HL-60 (cell line): Measurements from ENCODE around the gene TEAD4.

ENCODE experiments used
- DNase-seq, 2 experiments: peaks; one replicate each; pipeline ENCODE4 v3.0.0-alpha.2; 2010 to 2020; ENCODE audit warnings: low read depth in 1 of 2, low spot score in 1 of 2
- H3K27ac ChIP-seq: fragments of 250-450 bp; sonication (Bioruptor Pico); replicated peaks from 2 replicates; pipeline ENCODE4 v1.5.1; 2020; ENCODE audit warnings: mild to moderate bottlenecking, moderate library complexity
- H3K27me3 ChIP-seq: fragments of 250-450 bp; sonication (Bioruptor Pico); 2 replicates; pipeline ENCODE4 v1.5.1; 2021; ENCODE audit warnings: mild to moderate bottlenecking, moderate library complexity; ENCODE audit not compliant: insufficient read depth, poor library complexity, severe bottlenecking
- H3K4me3 ChIP-seq: replicated peaks from 2 replicates; pipeline ENCODE4 v1.5.1; 2011; ENCODE audit warnings: mild to moderate bottlenecking, control low read depth, low read length; ENCODE audit not compliant: insufficient read depth
- GABPA ChIP-seq: IDR thresholded peaks from 2 replicates; pipeline ENCODE4 v1.6.1; 2012; ENCODE audit warnings: low read depth
- POLR2AphosphoS5 ChIP-seq: IDR thresholded peaks from 2 replicates; pipeline ENCODE4 v1.6.1; 2012; ENCODE audit warnings: low read depth
- REST ChIP-seq: IDR thresholded peaks from 2 replicates; pipeline ENCODE4 v1.6.1; 2012; ENCODE audit warnings: low read depth; ENCODE audit not compliant: insufficient replicate concordance
- SPI1 ChIP-seq: IDR thresholded peaks from 2 replicates; pipeline ENCODE4 v1.6.1; 2012; ENCODE audit warnings: low read depth, mild to moderate bottlenecking, borderline replicate concordance
- TF ChIP-seq, protein P1 (sequence below): IDR thresholded peaks from one replicate; pipeline ENCODE4 v1.5.1; 2011; ENCODE audit warnings: low read length, control low read depth, inconsistent platforms; ENCODE audit not compliant: insufficient read depth

The TEAD4 gene

GRCh38 chr12:3046441-3047200, 87.4 kb downstream of the TEAD4 start:
- TF ChIP-seq, protein P1, sequence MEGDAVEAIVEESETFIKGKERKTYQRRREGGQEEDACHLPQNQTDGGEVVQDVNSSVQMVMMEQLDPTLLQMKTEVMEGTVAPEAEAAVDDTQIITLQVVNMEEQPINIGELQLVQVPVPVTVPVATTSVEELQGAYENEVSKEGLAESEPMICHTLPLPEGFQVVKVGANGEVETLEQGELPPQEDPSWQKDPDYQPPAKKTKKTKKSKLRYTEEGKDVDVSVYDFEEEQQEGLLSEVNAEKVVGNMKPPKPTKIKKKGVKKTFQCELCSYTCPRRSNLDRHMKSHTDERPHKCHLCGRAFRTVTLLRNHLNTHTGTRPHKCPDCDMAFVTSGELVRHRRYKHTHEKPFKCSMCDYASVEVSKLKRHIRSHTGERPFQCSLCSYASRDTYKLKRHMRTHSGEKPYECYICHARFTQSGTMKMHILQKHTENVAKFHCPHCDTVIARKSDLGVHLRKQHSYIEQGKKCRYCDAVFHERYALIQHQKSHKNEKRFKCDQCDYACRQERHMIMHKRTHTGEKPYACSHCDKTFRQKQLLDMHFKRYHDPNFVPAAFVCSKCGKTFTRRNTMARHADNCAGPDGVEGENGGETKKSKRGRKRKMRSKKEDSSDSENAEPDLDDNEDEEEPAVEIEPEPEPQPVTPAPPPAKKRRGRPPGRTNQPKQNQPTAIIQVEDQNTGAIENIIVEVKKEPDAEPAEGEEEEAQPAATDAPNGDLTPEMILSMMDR: no peak
- TF ChIP-seq GABPA: no peak
- H3K27ac ChIP-seq: no peak overlapping the region
- H3K4me3 ChIP-seq: no peak overlapping the region
- DNase-seq: no peak
- no peaks in the 10 kb centered on the region for H3K27me3 ChIP-seq

GRCh38 chr12:3047961-3048360, 88.8 kb downstream of the TEAD4 start:
- TF ChIP-seq GABPA (no peak), POLR2AphosphoS5 (no peak), REST (no peak), SPI1 (no peak)
- TF ChIP-seq, protein P1: no peak
- no peak for DNase-seq
- Histone ChIP-seq H3K27me3 (no peaks in the 10 kb centered on the region), H3K4me3 (no peak overlapping the region), H3K27ac (no peak overlapping the region)

- Histone ChIP-seq H3K4me3 (no peak overlapping the region), H3K27me3 (no peaks in the 10 kb centered on the region), H3K27ac (no peak overlapping the region)
- no peak for DNase-seq
- TF ChIP-seq GABPA: no peak
- no peak for TF ChIP-seq POLR2AphosphoS5
- no peak for TF ChIP-seq SPI1
- TF ChIP-seq, protein P1: no peak
- TF ChIP-seq REST: no peak
Observed at GRCh38 chr12:3048540-3048939, 89.3 kb downstream of the TEAD4 start.

- TF ChIP-seq POLR2AphosphoS5 (no peak), REST (no peak), GABPA (no peak), SPI1 (no peak)
- TF ChIP-seq, protein P1: no peak
Observed at GRCh38 chr12:3049176-3049575, 90.0 kb downstream of the TEAD4 start.

More at GRCh38 chr12:3049176-3049575, 90.0 kb downstream of the TEAD4 start:
- DNase-seq: no peak
- Histone ChIP-seq H3K27ac (no peak overlapping the region), H3K27me3 (no peaks in the 10 kb centered on the region), H3K4me3 (no peak overlapping the region)
